Smooth muscle cell (in vitro differentiated cells): ENCODE data around the gene ARMH3. TPM values are rescaled to one million over a fixed set of nuclear protein-coding genes. Genes with fewer than 3 reads are reported as not detected.

ENCODE experiments used
- DNase-seq: peaks from one replicate; lab custom pipeline; 2025; ENCODE audit not compliant: unreplicated experiment; lab: John Stamatoyannopoulos, UW
- H2AFZ ChIP-seq: fragments of 200-600 bp; sonication (generic); 2 replicates; pipeline ENCODE4 v1.6.0; 2016; ENCODE audit warnings: antibody characterized with exemption, low read depth, mild to moderate bottlenecking
- H3F3A ChIP-seq: fragments of 200-600 bp; sonication (generic); 2 replicates; pipeline ENCODE4 v1.6.0; 2017; ENCODE audit warnings: antibody characterized with exemption, low read depth
- H3K27ac ChIP-seq: fragments of 200-600 bp; sonication (generic); 2 replicates; pipeline ENCODE4 v1.5.1; 2016; ENCODE audit warnings: low read depth, mild to moderate bottlenecking
- H3K27me3 ChIP-seq: fragments of 200-600 bp; sonication (generic); 2 replicates; pipeline ENCODE4 v1.6.1; 2016; ENCODE audit warnings: low read depth, mild to moderate bottlenecking
- H3K36me3 ChIP-seq: fragments of 200-600 bp; sonication (generic); 2 replicates; pipeline ENCODE4 v1.5.1; 2016; ENCODE audit warnings: low read depth
- H3K4me1 ChIP-seq: fragments of 200-600 bp; sonication (generic); 2 replicates; pipeline ENCODE4 v1.5.1; 2016; ENCODE audit warnings: low read depth
- H3K4me2 ChIP-seq: fragments of 200-600 bp; sonication (generic); 2 replicates; pipeline ENCODE4 v1.6.0; 2016; ENCODE audit warnings: mild to moderate bottlenecking
- H3K4me3 ChIP-seq: fragments of 200-600 bp; sonication (generic); 2 replicates; pipeline ENCODE4 v1.5.1; 2016; ENCODE audit warnings: mild to moderate bottlenecking
- H3K79me2 ChIP-seq: fragments of 200-600 bp; sonication (generic); 2 replicates; pipeline ENCODE4 v1.6.0; 2016; ENCODE audit warnings: low read depth, mild to moderate bottlenecking
- H3K9ac ChIP-seq: fragments of 200-600 bp; sonication (generic); 2 replicates; pipeline ENCODE4 v1.6.0; 2016; ENCODE audit warnings: low read depth
- H3K9me3 ChIP-seq: fragments of 200-600 bp; sonication (generic); replicated peaks from 2 replicates; pipeline ENCODE4 v1.5.1; 2016; ENCODE audit warnings: low read depth
- H4K20me1 ChIP-seq: fragments of 200-600 bp; sonication (generic); 2 replicates; pipeline ENCODE4 v1.6.0; 2016; ENCODE audit warnings: low read depth
- WGBS: methylation state at CpG from one replicate; pipeline ENCODE4 v1.1.7; 2016; ENCODE audit warnings: low lambda C conversion rate; 5-methylcytosine and 5-hydroxymethylcytosine counted together
- polyA plus RNA-seq: library from polyadenylated mRNA; unstranded; fragments of >200 nt; fragmentation: Nextera tagmentation; extraction: Ambion mirVana; gene quantifications from 2 replicates; pipeline ENCODE4 v1.2.1, GENCODE V29; 2016
- total RNA-seq: library from RNA; depleted of rRNA; stranded (reverse); fragments of >200 nt; gene quantifications from 2 replicates; pipeline ENCODE4 v1.2.3, GENCODE V29; 2014
- TF ChIP-seq, protein P1 (sequence below): fragments of 200-600 bp; sonication (generic); IDR thresholded peaks from 2 replicates; pipeline ENCODE4 v1.5.1; 2017; ENCODE audit warnings: borderline replicate concordance, mild to moderate bottlenecking, antibody characterized with exemption; ENCODE audit not compliant: insufficient read depth, poor library complexity, severe bottlenecking

ARMH3 gene
- total and polyA plus RNA-seq, 2 experiments from 2014 or later, result 7.6 to 10.8 TPM

DNA sequence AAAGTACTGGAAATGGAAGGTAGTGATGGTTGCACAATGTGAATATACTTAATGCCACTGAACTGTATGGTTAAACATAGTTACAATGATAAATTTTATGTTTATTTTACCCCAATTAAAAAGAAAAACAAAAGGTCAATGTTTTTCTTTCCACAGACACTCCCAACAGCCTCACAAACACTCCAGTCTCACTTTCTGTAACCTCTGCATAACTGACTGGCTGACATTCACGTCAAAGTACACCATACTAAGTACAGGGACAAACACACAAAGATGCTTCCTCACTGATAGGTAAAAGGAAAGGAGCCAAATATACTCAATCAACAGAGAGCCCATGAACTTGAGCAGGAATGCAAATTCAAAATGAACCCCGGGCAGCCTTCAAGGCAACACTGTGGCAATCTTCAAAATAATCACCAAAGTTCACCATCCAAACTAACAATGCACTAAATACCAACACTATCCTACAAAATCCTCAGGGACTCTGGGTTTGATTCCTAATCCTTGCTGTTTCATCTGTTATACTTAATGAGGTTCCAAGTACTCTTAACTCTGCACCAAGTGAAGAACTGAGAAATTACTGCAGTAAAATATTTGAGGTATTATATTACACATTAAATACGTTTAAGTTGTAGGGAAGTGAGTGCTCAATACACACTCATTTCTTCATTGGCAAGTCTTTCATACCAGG lies 90.8 kb downstream of the ARMH3 start:
- TF ChIP-seq, protein P1, sequence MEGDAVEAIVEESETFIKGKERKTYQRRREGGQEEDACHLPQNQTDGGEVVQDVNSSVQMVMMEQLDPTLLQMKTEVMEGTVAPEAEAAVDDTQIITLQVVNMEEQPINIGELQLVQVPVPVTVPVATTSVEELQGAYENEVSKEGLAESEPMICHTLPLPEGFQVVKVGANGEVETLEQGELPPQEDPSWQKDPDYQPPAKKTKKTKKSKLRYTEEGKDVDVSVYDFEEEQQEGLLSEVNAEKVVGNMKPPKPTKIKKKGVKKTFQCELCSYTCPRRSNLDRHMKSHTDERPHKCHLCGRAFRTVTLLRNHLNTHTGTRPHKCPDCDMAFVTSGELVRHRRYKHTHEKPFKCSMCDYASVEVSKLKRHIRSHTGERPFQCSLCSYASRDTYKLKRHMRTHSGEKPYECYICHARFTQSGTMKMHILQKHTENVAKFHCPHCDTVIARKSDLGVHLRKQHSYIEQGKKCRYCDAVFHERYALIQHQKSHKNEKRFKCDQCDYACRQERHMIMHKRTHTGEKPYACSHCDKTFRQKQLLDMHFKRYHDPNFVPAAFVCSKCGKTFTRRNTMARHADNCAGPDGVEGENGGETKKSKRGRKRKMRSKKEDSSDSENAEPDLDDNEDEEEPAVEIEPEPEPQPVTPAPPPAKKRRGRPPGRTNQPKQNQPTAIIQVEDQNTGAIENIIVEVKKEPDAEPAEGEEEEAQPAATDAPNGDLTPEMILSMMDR, result no peak
- no peaks in the 10 kb centered on the region for H3K4me1 ChIP-seq
- WGBS, result 87% methylated on average over 3 of the region's 3 CpGs

DNA sequence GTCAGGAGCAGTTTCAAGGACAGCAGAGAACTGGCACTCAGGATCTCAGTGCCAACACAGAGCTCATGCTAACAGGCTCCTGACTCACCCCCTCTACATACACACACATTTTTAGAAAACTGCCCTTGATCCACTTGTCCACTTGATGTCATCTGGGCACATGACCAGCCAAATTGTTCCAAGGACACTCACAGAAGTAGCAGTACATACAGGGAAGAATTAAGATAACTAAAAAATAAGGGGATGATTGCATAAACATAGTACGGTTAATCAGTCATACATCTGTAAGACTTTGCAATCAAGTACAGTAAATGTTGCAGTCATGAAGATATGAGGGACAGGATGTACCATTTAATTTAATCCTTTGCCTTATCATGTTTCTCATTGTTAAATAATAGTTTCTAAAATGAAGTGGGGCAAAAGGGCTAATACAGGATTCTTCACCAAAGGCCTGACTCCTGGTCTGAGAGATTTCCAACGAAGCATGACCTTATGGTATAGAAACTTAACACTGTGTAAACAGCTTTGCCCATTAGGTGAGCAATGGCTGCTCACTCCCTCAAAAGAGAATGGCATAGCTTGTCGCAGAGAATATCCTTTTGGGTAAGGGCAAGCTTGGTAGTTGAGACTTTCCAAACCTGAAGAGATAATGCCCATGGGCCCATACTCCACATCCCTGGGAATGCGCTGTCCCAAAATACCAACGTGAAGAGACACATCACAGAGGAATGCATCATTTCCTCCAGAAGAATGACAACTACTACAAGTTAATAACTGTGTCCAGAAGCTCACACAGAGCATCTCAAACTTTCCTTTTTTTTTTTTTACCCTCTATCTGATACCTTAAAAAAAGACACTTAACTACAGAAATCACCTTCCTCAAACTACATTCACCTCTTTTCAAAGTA lies 94.1 kb downstream of the ARMH3 start:
- H2AFZ ChIP-seq, result no peak overlapping the region
- H3K4me2 ChIP-seq, result no peak overlapping the region
- DNase-seq, result no peak
- no peak overlapping the region for H3K4me3 ChIP-seq
- H4K20me1 ChIP-seq, result peaks cover 19% of the 10 kb centered on the region
- peaks cover 4% of the 10 kb centered on the region for H3F3A ChIP-seq
- H3K9ac ChIP-seq, result no peak overlapping the region
- TF ChIP-seq, protein P1, result no peak
- no peaks in the 10 kb centered on the region for H3K27me3 ChIP-seq
- H3K79me2 ChIP-seq, result no peaks in the 10 kb centered on the region
- H3K4me1 ChIP-seq, result peaks cover 12% of the 10 kb centered on the region
- H3K27ac ChIP-seq, result no peak overlapping the region
- WGBS, result 73% methylated on average over 5 of the region's 5 CpGs
- no peaks in the 10 kb centered on the region for H3K9me3 ChIP-seq
- H3K36me3 ChIP-seq, result no peaks in the 10 kb centered on the region

More for the DNA sequence above, 90.8 kb downstream of the ARMH3 start:
- Histone ChIP-seq H3K27ac (no peak overlapping the region), H3K9ac (no peak overlapping the region), H3F3A (peaks cover 5% of the 10 kb centered on the region), H3K27me3 (no peaks in the 10 kb centered on the region), H3K4me2 (no peak overlapping the region), H2AFZ (no peak overlapping the region), H3K36me3 (no peaks in the 10 kb centered on the region), H3K9me3 (no peaks in the 10 kb centered on the region), H3K79me2 (no peaks in the 10 kb centered on the region), H4K20me1 (peaks cover 20% of the 10 kb centered on the region), H3K4me3 (no peak overlapping the region)
- no peak for DNase-seq

DNA sequence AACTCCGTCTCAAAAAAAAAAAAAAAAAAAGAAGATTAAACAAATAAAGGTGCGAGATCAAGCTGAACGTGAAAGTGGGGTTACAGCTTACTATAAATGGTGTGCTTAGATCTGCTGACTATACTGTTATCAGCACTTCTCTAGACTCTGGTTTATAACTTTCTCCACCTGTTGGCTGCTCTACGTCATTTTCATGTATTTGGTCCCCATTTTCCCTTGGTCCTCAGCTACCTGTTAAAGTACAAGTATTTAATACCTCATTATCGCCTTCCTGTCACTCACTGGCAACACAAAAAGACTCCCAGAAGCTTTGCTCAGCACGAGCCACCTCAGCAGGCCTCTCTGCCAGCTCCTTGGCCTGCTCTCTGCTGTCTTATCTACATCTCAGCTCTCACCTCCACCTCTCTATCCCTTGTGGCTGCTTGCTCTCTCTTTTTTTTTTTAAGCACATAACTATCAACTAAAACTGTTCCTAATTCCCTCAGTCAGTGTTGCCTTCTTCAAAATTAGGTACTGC lies 95.0 kb downstream of the ARMH3 start:
- Histone ChIP-seq H3K27me3 (no peaks in the 10 kb centered on the region), H3K36me3 (peaks cover 4% of the 10 kb centered on the region), H4K20me1 (peaks cover 15% of the 10 kb centered on the region), H2AFZ (no peak overlapping the region), H3F3A (no peaks in the 10 kb centered on the region), H3K4me2 (no peak overlapping the region), H3K79me2 (no peaks in the 10 kb centered on the region), H3K4me3 (no peak overlapping the region), H3K27ac (no peak overlapping the region), H3K4me1 (peaks cover 20% of the 10 kb centered on the region), H3K9me3 (no peaks in the 10 kb centered on the region), H3K9ac (no peak overlapping the region)
- DNase-seq, result no peak
- TF ChIP-seq, protein P1, result no peak
- WGBS, result 92% methylated on average over 6 of the region's 6 CpGs
